Umbilical cord (tissue), 2 donors: ENCODE measurements around the gene ZNF536. TPM values are rescaled to one million over a fixed set of nuclear protein-coding genes. Genes with fewer than 3 reads are reported as not detected.

Experiments used
- DNase-seq: peaks from one replicate; pipeline ENCODE4 v3.0.0-alpha.2; 2015; ENCODE audit warnings: low spot score
- total RNA-seq: library from RNA; depleted of rRNA; stranded (reverse); fragments of >200 nt; gene quantifications from one replicate; pipeline ENCODE4 v1.2.3, GENCODE V29; 2014; ENCODE audit warnings: low replicate concordance; ENCODE audit not compliant: insufficient read depth

The ZNF536 gene
- total RNA-seq, 1 donor from 2014 or later = 4.6 TPM

- DNase-seq = no peak
Observed at GRCh38 chr19:30559446-30559845, 187.3 kb downstream of the ZNF536 start.

GRCh38 chr19:30562981-30563380 lies 190.8 kb downstream of the ZNF536 start:
- DNase-seq = no peak

GRCh38 chr19:30563691-30564090 lies 191.5 kb downstream of the ZNF536 start:
- no peak for DNase-seq

- DNase-seq = no peak
Observed at GRCh38 chr19:30564551-30565011, 192.4 kb downstream of the ZNF536 start.

GRCh38 chr19:30565636-30566035 lies 193.5 kb downstream of the ZNF536 start:
- DNase-seq = no peak

GRCh38 chr19:30566681-30567420 lies 194.7 kb downstream of the ZNF536 start:
- no peak for DNase-seq

GRCh38 chr19:30567536-30568232 lies 195.5 kb downstream of the ZNF536 start:
- no peak for DNase-seq

- no peak for DNase-seq
Observed at GRCh38 chr19:30570194-30570593, 198.0 kb downstream of the ZNF536 start.

- peak; percentile 13 for DNase-seq
Observed at GRCh38 chr19:30577551-30578105, 205.4 kb downstream of the ZNF536 start.

- no peak for DNase-seq
Observed at GRCh38 chr19:30579419-30579818, 207.2 kb downstream of the ZNF536 start.

- DNase-seq = no peak
Observed at GRCh38 chr19:30580673-30581072, 208.5 kb downstream of the ZNF536 start.

- DNase-seq = no peak
Observed at GRCh38 chr19:30584090-30584489, 211.9 kb downstream of the ZNF536 start.

GRCh38 chr19:30587869-30588268 lies 215.7 kb downstream of the ZNF536 start:
- no peak for DNase-seq

GRCh38 chr19:30590596-30591229 lies 218.5 kb downstream of the ZNF536 start:
- DNase-seq = no peak

- DNase-seq = no peak
Observed at GRCh38 chr19:30593356-30593755, 221.2 kb downstream of the ZNF536 start.

- DNase-seq = no peak
Observed at GRCh38 chr19:30593975-30594745, 222.0 kb downstream of the ZNF536 start.

GRCh38 chr19:30596268-30596667 lies 224.1 kb downstream of the ZNF536 start:
- no peak for DNase-seq

- DNase-seq = no peak
Observed at GRCh38 chr19:30596813-30597399, 224.7 kb downstream of the ZNF536 start.

- no peak for DNase-seq
Observed at GRCh38 chr19:30598688-30599087, 226.5 kb downstream of the ZNF536 start.

GRCh38 chr19:30602661-30603350 lies 230.6 kb downstream of the ZNF536 start:
- DNase-seq = peak; percentile 71
